GM12892 (cell line): ENCODE data around the gene IQCC.

Experiments used
- POLR2AphosphoS5 ChIP-seq: IDR thresholded peaks from 2 replicates; pipeline ENCODE4 v1.6.1; 2011; ENCODE audit warnings: low read depth, low read length, control low read depth
- TAF1 ChIP-seq: IDR thresholded peaks from 2 replicates; pipeline ENCODE4 v1.6.1; 2011; ENCODE audit warnings: low read depth, mild to moderate bottlenecking, control low read depth, low read length, borderline replicate concordance

- TF ChIP-seq TAF1 (no peak), POLR2AphosphoS5 (no peak)
Measured at GRCh38 chr1:32178380-32179192, 26.9 kb upstream of the IQCC start.
